OCI-LY3 (cell line): ENCODE measurements around the gene UCN3.

Experiments
- H2AFZ ChIP-seq: fragments of 200-600, 300-600 bp; shearing (Covaris generic); 2 replicates; pipeline ENCODE4 v1.6.0; 2014; ENCODE audit warnings: antibody characterized with exemption, low read depth, low read length
- H3K27ac ChIP-seq: fragments of 200-600, 300-600 bp; sonication (generic); 2 replicates; pipeline ENCODE4 v1.5.1; 2014; ENCODE audit warnings: mild to moderate bottlenecking, low read length, moderate library complexity, mixed read lengths
- H3K27me3 ChIP-seq: fragments of 200-600, 300-600 bp; sonication (generic); 2 replicates; pipeline ENCODE4 v1.6.1; 2014; ENCODE audit warnings: low read depth, low read length, mixed read lengths
- H3K36me3 ChIP-seq: fragments of 200-600, 300-600 bp; sonication (generic); replicated peaks from 2 replicates; pipeline ENCODE3; 2014; ENCODE audit warnings: low read depth, low read length, mixed read lengths
- H3K4me1 ChIP-seq: fragments of 300-600, 200-600 bp; sonication (generic); 2 replicates; pipeline ENCODE4 v1.6.1; 2014; ENCODE audit warnings: low read length, mixed read lengths
- H3K4me2 ChIP-seq: fragments of 200-600, 300-600 bp; sonication (generic); 2 replicates; pipeline ENCODE4 v1.6.1; 2014; ENCODE audit warnings: low read length, mixed read lengths
- H3K4me3 ChIP-seq: fragments of 300-600, 200-600 bp; sonication (generic); 2 replicates; pipeline ENCODE4 v1.5.1; 2014; ENCODE audit warnings: antibody characterized with exemption, mild to moderate bottlenecking, low read length, moderate library complexity
- H3K79me2 ChIP-seq: fragments of 300-600, 200-600 bp; shearing (Covaris generic); 2 replicates; pipeline ENCODE4 v1.6.1; 2014; ENCODE audit warnings: mild to moderate bottlenecking, low read length, mixed read lengths
- H3K9ac ChIP-seq: fragments of 300-600, 200-600 bp; shearing (Covaris generic); 2 replicates; pipeline ENCODE4 v1.6.0; 2014; ENCODE audit warnings: mild to moderate bottlenecking, low read length, moderate library complexity
- H3K9me3 ChIP-seq: fragments of 200-600, 300-600 bp; shearing (Covaris generic); 2 replicates; pipeline ENCODE4 v1.6.1; 2014; ENCODE audit warnings: low read length, mixed read lengths; ENCODE audit not compliant: insufficient read depth
- H4K20me1 ChIP-seq: fragments of 200-600, 300-600 bp; sonication (generic); 2 replicates; pipeline ENCODE4 v1.6.1; 2016; ENCODE audit warnings: low read length, mixed read lengths; ENCODE audit not compliant: insufficient read depth
- CTCF ChIP-seq: fragments of 200-600, 300-600 bp; sonication (generic); IDR thresholded peaks from 2 replicates; pipeline ENCODE4 v1.5.1; 2014; ENCODE audit warnings: antibody characterized with exemption, low read length, low read depth
- EZH2phosphoT487 ChIP-seq: fragments of 200-600 bp; shearing (Covaris generic); IDR thresholded peaks from 2 replicates; pipeline ENCODE4 v1.6.1; 2018; ENCODE audit warnings: antibody characterized with exemption, mixed run types, low read depth

The UCN3 gene

GRCh38 chr10:5364890-5365338, at the start of gene UCN3:
Gene UCN3 (plus strand): TSS chr10:5364966. CDS start chr10:5373721, 8,755 bp downstream.
- TF ChIP-seq EZH2phosphoT487 = no peak
- no peak for TF ChIP-seq CTCF
- Histone ChIP-seq H3K27ac (no peak within 1 kb of the TSS), H3K27me3 (peaks cover 27% of the 10 kb centered on the region), H4K20me1 (no peaks in the 10 kb centered on the region), H3K4me2 (no peak within 1 kb of the TSS), H3K9ac (no peak within 1 kb of the TSS), H3K4me1 (no peaks in the 10 kb centered on the region), H2AFZ (no peak within 1 kb of the TSS), H3K79me2 (no peaks in the 10 kb centered on the region), H3K9me3 (no peaks in the 10 kb centered on the region), H3K36me3 (no peaks in the 10 kb centered on the region), H3K4me3 (no peak within 1 kb of the TSS)

GRCh38 chr10:5317547-5318107, 47.1 kb upstream of the UCN3 start:
- Histone ChIP-seq H4K20me1 (no peaks in the 10 kb centered on the region), H3K4me2 (no peak overlapping the region), H3K79me2 (no peaks in the 10 kb centered on the region), H3K36me3 (no peaks in the 10 kb centered on the region), H3K4me1 (no peaks in the 10 kb centered on the region), H3K9ac (no peak overlapping the region), H3K27ac (no peak overlapping the region), H3K27me3 (no peaks in the 10 kb centered on the region), H3K9me3 (no peaks in the 10 kb centered on the region), H2AFZ (no peak overlapping the region), H3K4me3 (no peak overlapping the region)
- no peak for TF ChIP-seq CTCF

GRCh38 chr10:5318148-5318547, 46.6 kb upstream of the UCN3 start:
- no peaks in the 10 kb centered on the region for H3K9me3 ChIP-seq
- no peaks in the 10 kb centered on the region for H3K79me2 ChIP-seq
- H3K27me3 ChIP-seq = no peaks in the 10 kb centered on the region
- no peak overlapping the region for H3K9ac ChIP-seq
- H4K20me1 ChIP-seq = no peaks in the 10 kb centered on the region
- no peak overlapping the region for H3K4me2 ChIP-seq
- no peaks in the 10 kb centered on the region for H3K36me3 ChIP-seq
- no peak overlapping the region for H3K4me3 ChIP-seq
- no peak overlapping the region for H3K27ac ChIP-seq
- no peak overlapping the region for H2AFZ ChIP-seq
- no peak for TF ChIP-seq EZH2phosphoT487
- no peak for TF ChIP-seq CTCF
- H3K4me1 ChIP-seq = no peaks in the 10 kb centered on the region

GRCh38 chr10:5319863-5320262, 44.9 kb upstream of the UCN3 start:
- H3K4me1 ChIP-seq = no peaks in the 10 kb centered on the region
- no peak overlapping the region for H3K27ac ChIP-seq
- H3K9me3 ChIP-seq = no peaks in the 10 kb centered on the region
- no peak overlapping the region for H3K4me2 ChIP-seq
- H4K20me1 ChIP-seq = no peaks in the 10 kb centered on the region
- H3K79me2 ChIP-seq = no peaks in the 10 kb centered on the region
- H3K27me3 ChIP-seq = 0 out of 2 replicates have a peak, but pooled peaks cover 3% of the 10 kb centered on the region
- H3K9ac ChIP-seq = no peak overlapping the region
- no peak overlapping the region for H3K4me3 ChIP-seq
- no peaks in the 10 kb centered on the region for H3K36me3 ChIP-seq
- TF ChIP-seq EZH2phosphoT487 (no peak), CTCF (no peak)
- H2AFZ ChIP-seq = no peak overlapping the region
